HEK293 (cell line): ENCODE data around the gene PRDM15.

Source experiments
- BCL11A ChIP-seq: fragments of 450-650 bp; formaldehyde crosslinking; IDR thresholded peaks from 2 replicates; pipeline ENCODE4 v1.5.1; 2016; ENCODE audit warnings: low read depth, missing biosample characterization, missing genetic modification characterization
- FEZF1 ChIP-seq: fragments of 450-650 bp; formaldehyde crosslinking; IDR thresholded peaks from 2 replicates; pipeline ENCODE4 v1.5.1; 2016; ENCODE audit warnings: missing biosample characterization, missing genetic modification characterization
- KLF10 ChIP-seq: fragments of 450-650 bp; IDR thresholded peaks from 2 replicates; pipeline ENCODE4 v1.5.1; 2018; ENCODE audit warnings: missing biosample characterization, mild to moderate bottlenecking, missing genetic modification characterization
- PRDM2 ChIP-seq: fragments of 450-650 bp; formaldehyde crosslinking; IDR thresholded peaks from 2 replicates; pipeline ENCODE4 v1.5.1; 2016; ENCODE audit warnings: missing biosample characterization, missing genetic modification characterization, borderline replicate concordance
- SALL2 ChIP-seq: fragments of 450-650 bp; formaldehyde crosslinking; IDR thresholded peaks from 2 replicates; pipeline ENCODE4 v1.5.0; 2017; ENCODE audit warnings: missing biosample characterization, mild to moderate bottlenecking, missing genetic modification characterization, borderline replicate concordance
- SETDB1 ChIP-seq: IDR thresholded peaks from one replicate; pipeline ENCODE4 v1.6.1; 2017; ENCODE audit warnings: mild to moderate bottlenecking, low read length, moderate library complexity, mixed read lengths; ENCODE audit not compliant: insufficient read length
- YY1 ChIP-seq: fragments of 450-650 bp; formaldehyde crosslinking; IDR thresholded peaks from 2 replicates; pipeline ENCODE4 v1.5.1; 2018; ENCODE audit warnings: missing biosample characterization, missing genetic modification characterization
- ZBTB26 ChIP-seq: fragments of 450-650 bp; formaldehyde crosslinking; optimal IDR thresholded peaks from 2 replicates; pipeline ENCODE3; 2016; ENCODE audit warnings: missing biosample characterization, mild to moderate bottlenecking, missing genetic modification characterization
- ZBTB44 ChIP-seq: fragments of 450-650 bp; IDR thresholded peaks from 2 replicates; pipeline ENCODE4 v1.5.1; 2018; ENCODE audit warnings: missing biosample characterization, mild to moderate bottlenecking, missing genetic modification characterization
- ZNF146 ChIP-seq: fragments of 450-650 bp; formaldehyde crosslinking; IDR thresholded peaks from 2 replicates; pipeline ENCODE4 v1.5.1; 2016; ENCODE audit warnings: missing biosample characterization, missing genetic modification characterization
- ZNF155 ChIP-seq: fragments of 450-650 bp; formaldehyde crosslinking; IDR thresholded peaks from 2 replicates; pipeline ENCODE4 v1.5.1; 2016; ENCODE audit warnings: missing biosample characterization, missing genetic modification characterization
- ZNF221 ChIP-seq: fragments of 450-650 bp; formaldehyde crosslinking; IDR thresholded peaks from 2 replicates; pipeline ENCODE4 v1.5.1; 2017; ENCODE audit warnings: missing biosample characterization, missing genetic modification characterization, borderline replicate concordance
- ZNF266 ChIP-seq: fragments of 450-650 bp; formaldehyde crosslinking; IDR thresholded peaks from 2 replicates; pipeline ENCODE4 v1.5.1; 2016; ENCODE audit warnings: missing biosample characterization, missing genetic modification characterization, low read depth
- ZNF404 ChIP-seq: fragments of 450-650 bp; formaldehyde crosslinking; IDR thresholded peaks from 2 replicates; pipeline ENCODE4 v1.5.1; 2017; ENCODE audit warnings: missing biosample characterization, missing genetic modification characterization
- ZNF514 ChIP-seq: fragments of 450-650 bp; formaldehyde crosslinking; IDR thresholded peaks from 2 replicates; pipeline ENCODE4 v1.5.1; 2016; ENCODE audit warnings: missing biosample characterization, missing genetic modification characterization
- ZNF621 ChIP-seq: fragments of 450-650 bp; formaldehyde crosslinking; IDR thresholded peaks from 2 replicates; pipeline ENCODE4 v1.5.1; 2017; ENCODE audit warnings: missing biosample characterization, missing genetic modification characterization
- ZNF707 ChIP-seq: fragments of 450-650 bp; formaldehyde crosslinking; IDR thresholded peaks from 2 replicates; pipeline ENCODE4 v1.5.1; 2016; ENCODE audit warnings: missing biosample characterization, missing genetic modification characterization
- ZNF747 ChIP-seq: fragments of 450-650 bp; formaldehyde crosslinking; IDR thresholded peaks from 2 replicates; pipeline ENCODE4 v1.5.1; 2016; ENCODE audit warnings: missing biosample characterization, missing genetic modification characterization
- TF ChIP-seq, protein P1 (sequence below): fragments of 450-650 bp; formaldehyde crosslinking; IDR thresholded peaks from 2 replicates; pipeline ENCODE4 v1.5.1; 2016; ENCODE audit warnings: missing biosample characterization, missing genetic modification characterization
- TF ChIP-seq, protein P2 (sequence below): fragments of 450-650 bp; formaldehyde crosslinking; IDR thresholded peaks from 2 replicates; pipeline ENCODE4 v1.5.1; 2016; ENCODE audit warnings: missing biosample characterization, missing genetic modification characterization
- TF ChIP-seq, protein P3 (sequence below): fragments of 450-650 bp; formaldehyde crosslinking; IDR thresholded peaks from 2 replicates; pipeline ENCODE4 v1.5.1; 2016; ENCODE audit warnings: missing biosample characterization, missing genetic modification characterization

The PRDM15 gene

GRCh38 chr21:41879190-41879998 is at the start of gene PRDM15 (continued):
- TF ChIP-seq YY1 (tag by site-specific recombination), result peak; percentile 52; the same call in 1 of the 2 replicates
- TF ChIP-seq, protein P1, sequence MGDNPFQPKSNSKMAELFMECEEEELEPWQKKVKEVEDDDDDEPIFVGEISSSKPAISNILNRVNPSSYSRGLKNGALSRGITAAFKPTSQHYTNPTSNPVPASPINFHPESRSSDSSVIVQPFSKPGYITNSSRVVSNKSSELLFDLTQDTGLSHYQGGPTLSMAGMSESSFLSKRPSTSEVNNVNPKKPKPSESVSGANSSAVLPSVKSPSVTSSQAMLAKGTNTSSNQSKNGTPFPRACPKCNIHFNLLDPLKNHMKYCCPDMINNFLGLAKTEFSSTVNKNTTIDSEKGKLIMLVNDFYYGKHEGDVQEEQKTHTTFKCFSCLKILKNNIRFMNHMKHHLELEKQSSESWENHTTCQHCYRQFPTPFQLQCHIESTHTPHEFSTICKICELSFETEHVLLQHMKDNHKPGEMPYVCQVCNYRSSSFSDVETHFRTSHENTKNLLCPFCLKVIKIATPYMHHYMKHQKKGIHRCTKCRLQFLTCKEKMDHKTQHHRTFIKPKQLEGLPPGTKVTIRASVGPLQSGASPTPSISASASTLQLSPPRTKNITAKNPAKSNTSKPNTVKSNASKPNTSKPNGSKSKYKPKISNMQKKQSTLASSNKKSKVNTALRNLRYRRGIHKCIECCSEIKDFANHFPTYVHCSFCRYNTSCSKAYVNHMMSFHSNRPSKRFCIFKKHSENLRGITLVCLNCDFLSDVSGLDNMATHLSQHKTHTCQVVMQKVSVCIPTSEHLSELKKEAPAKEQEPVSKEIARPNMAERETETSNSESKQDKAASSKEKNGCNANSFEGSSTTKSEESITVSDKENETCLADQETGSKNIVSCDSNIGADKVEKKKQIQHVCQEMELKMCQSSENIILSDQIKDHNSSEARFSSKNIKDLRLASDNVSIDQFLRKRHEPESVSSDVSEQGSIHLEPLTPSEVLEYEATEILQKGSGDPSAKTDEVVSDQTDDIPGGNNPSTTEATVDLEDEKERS (tag by site-specific recombination), result no peak
- no peak for TF ChIP-seq ZNF707 (tag by site-specific recombination)
- no peak for TF ChIP-seq ZNF404 (tag by site-specific recombination)
- no peak for TF ChIP-seq ZNF266
- TF ChIP-seq, protein P2, sequence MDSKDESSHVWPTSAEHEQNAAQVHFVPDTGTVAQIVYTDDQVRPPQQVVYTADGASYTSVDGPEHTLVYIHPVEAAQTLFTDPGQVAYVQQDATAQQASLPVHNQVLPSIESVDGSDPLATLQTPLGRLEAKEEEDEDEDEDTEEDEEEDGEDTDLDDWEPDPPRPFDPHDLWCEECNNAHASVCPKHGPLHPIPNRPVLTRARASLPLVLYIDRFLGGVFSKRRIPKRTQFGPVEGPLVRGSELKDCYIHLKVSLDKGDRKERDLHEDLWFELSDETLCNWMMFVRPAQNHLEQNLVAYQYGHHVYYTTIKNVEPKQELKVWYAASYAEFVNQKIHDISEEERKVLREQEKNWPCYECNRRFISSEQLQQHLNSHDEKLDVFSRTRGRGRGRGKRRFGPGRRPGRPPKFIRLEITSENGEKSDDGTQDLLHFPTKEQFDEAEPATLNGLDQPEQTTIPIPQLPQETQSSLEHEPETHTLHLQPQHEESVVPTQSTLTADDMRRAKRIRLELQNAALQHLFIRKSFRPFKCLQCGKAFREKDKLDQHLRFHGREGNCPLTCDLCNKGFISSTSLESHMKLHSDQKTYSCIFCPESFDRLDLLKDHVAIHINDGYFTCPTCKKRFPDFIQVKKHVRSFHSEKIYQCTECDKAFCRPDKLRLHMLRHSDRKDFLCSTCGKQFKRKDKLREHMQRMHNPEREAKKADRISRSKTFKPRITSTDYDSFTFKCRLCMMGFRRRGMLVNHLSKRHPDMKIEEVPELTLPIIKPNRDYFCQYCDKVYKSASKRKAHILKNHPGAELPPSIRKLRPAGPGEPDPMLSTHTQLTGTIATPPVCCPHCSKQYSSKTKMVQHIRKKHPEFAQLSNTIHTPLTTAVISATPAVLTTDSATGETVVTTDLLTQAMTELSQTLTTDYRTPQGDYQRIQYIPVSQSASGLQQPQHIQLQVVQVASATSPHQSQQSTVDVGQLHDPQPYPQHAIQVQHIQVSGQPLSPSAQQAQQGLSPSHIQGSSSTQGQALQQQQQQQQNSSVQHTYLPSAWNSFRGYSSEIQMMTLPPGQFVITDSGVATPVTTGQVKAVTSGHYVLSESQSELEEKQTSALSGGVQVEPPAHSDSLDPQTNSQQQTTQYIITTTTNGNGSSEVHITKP (tag by site-specific recombination), result peak; percentile 34; the same call in 1 of the 2 replicates
- no peak for TF ChIP-seq SALL2 (tag by site-specific recombination)
- no peak for TF ChIP-seq KLF10
- TF ChIP-seq FEZF1 (tag by site-specific recombination), result no peak
- no peak for TF ChIP-seq ZNF221 (tag by site-specific recombination)
- no peak for TF ChIP-seq PRDM2
- TF ChIP-seq BCL11A (tag by site-specific recombination), result no peak
- no peak for TF ChIP-seq ZNF621
- TF ChIP-seq ZNF514 (tag by site-specific recombination), result no peak
- TF ChIP-seq, protein P3, sequence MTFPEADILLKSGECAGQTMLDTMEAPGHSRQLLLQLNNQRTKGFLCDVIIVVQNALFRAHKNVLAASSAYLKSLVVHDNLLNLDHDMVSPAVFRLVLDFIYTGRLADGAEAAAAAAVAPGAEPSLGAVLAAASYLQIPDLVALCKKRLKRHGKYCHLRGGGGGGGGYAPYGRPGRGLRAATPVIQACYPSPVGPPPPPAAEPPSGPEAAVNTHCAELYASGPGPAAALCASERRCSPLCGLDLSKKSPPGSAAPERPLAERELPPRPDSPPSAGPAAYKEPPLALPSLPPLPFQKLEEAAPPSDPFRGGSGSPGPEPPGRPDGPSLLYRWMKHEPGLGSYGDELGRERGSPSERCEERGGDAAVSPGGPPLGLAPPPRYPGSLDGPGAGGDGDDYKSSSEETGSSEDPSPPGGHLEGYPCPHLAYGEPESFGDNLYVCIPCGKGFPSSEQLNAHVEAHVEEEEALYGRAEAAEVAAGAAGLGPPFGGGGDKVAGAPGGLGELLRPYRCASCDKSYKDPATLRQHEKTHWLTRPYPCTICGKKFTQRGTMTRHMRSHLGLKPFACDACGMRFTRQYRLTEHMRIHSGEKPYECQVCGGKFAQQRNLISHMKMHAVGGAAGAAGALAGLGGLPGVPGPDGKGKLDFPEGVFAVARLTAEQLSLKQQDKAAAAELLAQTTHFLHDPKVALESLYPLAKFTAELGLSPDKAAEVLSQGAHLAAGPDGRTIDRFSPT, result no peak
- TF ChIP-seq ZNF747 (tag by site-specific recombination), result no peak
- TF ChIP-seq ZNF155 (tag by site-specific recombination), result no peak
- no peak for TF ChIP-seq ZBTB44
- peak; percentile 10; the same call in 1 of the 2 replicates for TF ChIP-seq ZNF146 (tag by site-specific recombination)
- TF ChIP-seq ZBTB26 (tag by site-specific recombination), result peak; percentile 87
- TF ChIP-seq SETDB1, result no peak
